HL-60/S4 (cell line): Measurements from ENCODE around the gene JRKL.
"Not testable (repeated sequence)": the region's sequence is repeated elsewhere in the genome, so short reads cannot be mapped to it uniquely, and the experiment has no call there.

Experiments
- in situ Hi-C: fragments of 300-500 bp; cut with MboI; formaldehyde crosslinking; loops from 2 replicates; pipeline ENCODE4 v1.14.3; 2022; ENCODE audit warnings: low sequenced_read_pairs

JRKL gene

DNA sequence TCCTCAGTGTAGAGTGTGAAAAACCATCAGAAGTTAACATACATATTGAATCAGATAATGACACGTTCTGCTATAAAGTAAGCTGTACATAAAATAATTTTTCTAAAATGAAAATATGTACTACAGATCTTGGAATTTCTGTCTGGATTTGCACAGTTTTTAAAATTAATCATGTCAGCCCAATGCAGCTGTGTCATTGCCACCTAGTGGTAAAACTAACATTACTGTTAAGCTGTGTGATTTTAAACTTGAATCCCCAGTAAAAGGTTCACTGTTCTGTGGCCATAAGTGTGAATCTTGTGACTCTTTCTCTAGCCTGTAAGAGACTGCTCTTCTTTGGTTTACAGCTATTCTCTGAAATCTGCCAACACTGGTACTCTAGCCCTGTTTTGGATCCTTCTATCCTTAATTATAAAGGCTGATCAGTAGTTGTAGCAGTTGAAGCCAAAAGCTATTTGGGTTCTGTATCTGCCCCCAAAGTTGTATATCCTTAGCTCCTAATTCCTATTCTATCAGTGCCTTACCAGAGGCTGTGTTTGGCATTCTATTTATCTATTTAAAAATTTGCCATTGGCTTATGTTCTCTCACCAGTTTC is 4.0 kb downstream of the JRKL start:
- in situ Hi-C loops: loop anchor here (25.0 kb wide), 1 partner anchor 557 kb away; no protein-coding TSS in a partner anchor

GRCh38 chr11:96394773-96395172 is 5.0 kb downstream of the JRKL start:
- in situ Hi-C loops: loop anchor here (25.0 kb wide), 1 partner anchor 557 kb away; no protein-coding TSS in a partner anchor

DNA sequence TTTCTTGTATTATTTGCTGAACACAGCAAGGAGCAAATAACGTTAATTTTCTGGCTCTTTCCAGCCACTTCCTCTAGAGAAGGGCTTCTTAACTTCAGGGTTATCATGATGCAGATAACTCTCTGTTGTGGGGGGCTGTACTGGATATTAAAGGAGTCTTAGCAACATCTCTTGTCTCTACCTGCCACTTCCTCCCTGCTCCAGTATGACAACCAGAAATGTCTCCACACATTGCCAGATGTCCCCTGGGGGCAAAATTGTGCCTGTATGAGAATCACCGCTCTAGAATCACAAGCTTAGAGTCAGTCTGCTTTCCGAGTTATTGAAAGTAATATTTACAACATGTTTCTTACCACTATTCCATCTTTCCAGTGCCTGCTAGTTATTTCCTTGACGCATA is 6.8 kb downstream of the JRKL start:
- in situ Hi-C loops: loop anchor here (25.0 kb wide), 1 partner anchor 559 kb away; no protein-coding TSS in a partner anchor

DNA sequence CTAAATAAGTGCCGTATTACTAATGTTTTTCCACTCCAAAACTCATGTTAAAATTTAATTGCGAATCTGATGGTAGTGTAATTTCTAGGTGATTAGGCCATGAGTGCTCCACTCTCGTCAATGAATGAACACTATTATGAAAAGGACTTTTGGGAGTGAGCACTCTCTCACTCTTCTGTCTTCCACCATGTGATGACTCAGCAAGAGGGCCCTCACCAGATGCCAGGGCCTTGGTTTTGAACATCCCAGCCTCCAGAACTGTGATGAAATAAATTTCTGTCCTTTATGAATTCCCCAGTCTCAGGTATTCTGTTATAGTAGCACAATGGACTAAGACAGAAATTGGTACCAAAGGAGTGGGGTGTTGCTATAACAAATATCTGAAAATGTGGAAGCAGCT is 8.1 kb downstream of the JRKL start:
- in situ Hi-C loops: loop anchor here (25.0 kb wide), 1 partner anchor 561 kb away; no protein-coding TSS in a partner anchor

DNA sequence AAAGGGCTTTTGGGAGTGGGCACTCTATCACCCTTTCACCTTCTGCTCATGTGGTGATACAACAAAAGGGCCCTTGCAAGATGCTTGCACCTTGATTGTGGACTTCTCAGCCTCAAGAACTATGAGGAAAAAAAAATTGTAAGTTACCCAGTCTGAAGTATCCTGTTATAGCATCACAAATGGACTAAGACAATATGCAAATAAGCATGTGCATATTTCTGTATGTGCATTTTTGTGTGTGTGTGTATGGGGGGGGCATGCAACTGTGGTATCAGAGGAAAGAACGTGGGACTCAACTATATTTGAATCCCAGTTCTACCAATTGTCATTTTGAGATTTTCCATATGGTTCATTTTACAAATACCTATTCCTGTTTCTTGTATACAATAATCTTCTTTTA is 10.9 kb downstream of the JRKL start:
- in situ Hi-C loops: no loop called here

- in situ Hi-C loops: not testable (repeated sequence)
These were observed 21.6 kb downstream of the JRKL start for GRCh38 chr11:96411412-96411811.

GRCh38 chr11:96412761-96413381 is 23.1 kb downstream of the JRKL start:
- in situ Hi-C loops: no loop called here

DNA sequence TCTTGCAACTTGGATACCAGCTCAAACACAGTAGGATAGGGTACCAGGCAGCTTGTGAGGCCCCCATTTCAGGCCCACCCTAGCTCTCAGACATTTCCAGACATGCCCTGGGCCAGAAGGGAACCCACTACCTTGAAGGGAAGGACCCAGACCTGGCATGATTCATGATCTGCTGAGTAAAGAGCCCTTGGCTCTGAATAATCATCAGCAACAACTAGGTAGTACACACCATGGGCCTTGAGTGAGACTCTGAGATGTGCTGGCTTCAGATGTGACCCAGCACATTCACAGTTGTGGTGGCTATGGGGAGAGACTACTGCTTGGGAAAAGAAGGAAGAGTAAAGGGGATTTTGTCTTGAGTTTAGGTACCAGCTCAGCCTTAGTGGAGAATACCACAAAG is 23.6 kb downstream of the JRKL start:
- in situ Hi-C loops: no loop called here

DNA sequence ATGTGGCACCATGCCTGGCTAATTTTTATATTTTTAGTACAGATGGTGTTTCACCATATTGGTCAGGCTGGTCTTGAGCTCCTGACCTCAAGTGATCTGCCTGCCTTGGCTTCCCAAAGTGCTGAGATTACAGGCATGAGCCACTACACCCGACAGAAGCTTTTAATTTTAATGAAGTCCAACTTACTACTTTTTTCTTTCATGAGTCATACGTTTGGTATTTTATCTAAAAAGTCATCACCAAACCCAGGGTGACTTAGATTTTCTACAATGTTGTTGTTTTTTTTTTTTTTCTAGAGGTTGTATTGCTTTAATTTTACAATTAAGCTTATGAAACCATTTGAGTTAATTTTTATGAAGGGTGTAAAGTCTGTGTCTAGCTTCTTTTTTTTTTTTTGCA is 34.9 kb downstream of the JRKL start:
- in situ Hi-C loops: loop anchor here (25.0 kb wide), 1 partner anchor 1287 kb away; no protein-coding TSS in a partner anchor

DNA sequence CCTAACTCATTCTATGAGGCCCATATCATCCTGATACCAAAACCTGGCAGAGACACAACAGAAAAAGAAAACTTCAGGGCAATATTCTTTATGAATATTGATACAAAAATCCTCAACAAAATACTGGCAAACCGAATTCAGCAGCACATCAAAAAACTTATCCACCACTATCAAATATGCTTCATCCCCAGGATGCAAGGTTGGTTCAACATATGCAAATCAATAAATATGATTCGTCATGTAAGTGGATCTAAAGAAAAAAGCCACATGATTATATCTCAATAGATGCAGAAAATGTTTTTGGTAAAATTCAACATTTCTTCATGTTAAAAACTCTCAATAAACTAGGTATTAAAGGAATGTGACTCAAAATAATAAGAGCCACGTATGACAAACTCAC is 40.9 kb downstream of the JRKL start:
- in situ Hi-C loops: loop anchor here (25.0 kb wide), 1 partner anchor 1293 kb away; no protein-coding TSS in a partner anchor

DNA sequence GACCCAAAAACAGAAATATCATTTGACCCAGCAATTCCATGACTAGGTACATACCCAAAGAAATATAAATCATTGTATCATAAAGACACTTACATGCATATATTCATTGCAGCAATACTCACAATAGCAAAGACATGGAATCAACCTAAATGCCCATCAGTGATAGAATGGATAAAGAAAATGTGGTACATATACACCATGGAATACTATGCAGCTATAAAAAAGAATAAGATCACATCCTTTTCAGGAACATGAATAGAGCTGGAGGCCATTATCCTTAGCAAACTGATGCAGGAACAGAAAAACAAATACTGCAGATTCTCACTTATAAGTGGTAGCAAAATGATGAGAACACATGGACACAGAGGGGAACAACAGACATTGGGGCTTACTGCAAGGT is 42.8 kb downstream of the JRKL start:
- in situ Hi-C loops: loop anchor here (25.0 kb wide), 1 partner anchor 1295 kb away; no protein-coding TSS in a partner anchor
